ENCODE results near the gene RD3L.

The RD3L gene

DNA sequence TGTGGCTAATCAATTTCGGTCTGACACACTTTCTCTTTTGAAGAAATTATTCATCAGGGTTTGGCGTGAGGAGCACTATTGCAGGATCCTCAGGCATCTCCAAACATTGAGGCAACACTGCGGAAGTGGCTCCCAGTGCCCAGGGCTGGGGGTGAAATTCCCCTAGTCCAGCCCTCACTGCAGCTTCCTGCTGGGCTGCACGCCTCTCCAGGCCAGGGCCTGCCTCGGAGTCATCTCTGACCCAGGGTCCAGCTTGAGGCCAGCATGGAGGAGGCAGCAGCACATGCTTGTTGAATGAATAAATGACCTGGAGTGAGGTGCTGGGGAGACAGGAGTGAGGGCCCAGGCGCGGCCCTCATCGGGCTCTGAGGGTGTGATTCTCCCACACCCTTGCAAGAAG lies 50.1 kb downstream of the RD3L start:
- no peak for DNase-seq

DNA sequence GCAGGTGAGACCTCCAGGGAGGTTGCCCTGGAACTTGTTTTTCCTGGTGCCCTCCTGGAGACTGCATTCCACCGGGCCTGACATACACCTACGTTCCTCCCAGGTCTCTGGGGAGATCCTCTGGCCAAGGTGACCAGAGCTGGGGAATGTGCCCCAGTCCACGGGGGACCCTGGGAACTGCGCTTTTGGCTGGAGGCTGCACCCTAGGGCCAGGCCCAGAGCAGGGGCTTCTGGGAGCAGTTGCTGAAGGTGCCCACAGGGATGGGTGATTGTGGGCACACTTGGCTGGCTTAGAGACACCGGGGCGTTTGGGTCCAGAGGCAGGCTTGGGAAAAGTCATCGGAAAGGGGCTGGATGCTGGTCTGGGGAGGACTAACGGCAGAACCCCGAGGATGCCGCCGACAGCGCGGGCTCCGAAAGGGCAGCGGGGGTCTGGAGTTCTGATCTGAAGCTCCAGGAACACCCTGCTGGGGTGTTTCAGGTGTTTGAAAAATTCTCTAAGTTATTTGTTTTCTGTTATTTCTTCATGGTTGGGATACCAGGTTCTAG lies 50.6 kb downstream of the RD3L start:
- DNase-seq, result no peak

GRCh38 chr14:103890821-103891666 lies 51.3 kb downstream of the RD3L start:
- no peak for DNase-seq
